ENCODE results near the gene ARL6IP5. TPM values are rescaled to one million over a fixed set of nuclear protein-coding genes. Genes with fewer than 3 reads are reported as not detected.

ARL6IP5 gene
- total and polyA plus RNA-seq, 2 of the 13 experiments (the other 11 are each of a cell fraction or from before 2014, with no cell fraction given), result 23.7 to 29.6 TPM

DNA sequence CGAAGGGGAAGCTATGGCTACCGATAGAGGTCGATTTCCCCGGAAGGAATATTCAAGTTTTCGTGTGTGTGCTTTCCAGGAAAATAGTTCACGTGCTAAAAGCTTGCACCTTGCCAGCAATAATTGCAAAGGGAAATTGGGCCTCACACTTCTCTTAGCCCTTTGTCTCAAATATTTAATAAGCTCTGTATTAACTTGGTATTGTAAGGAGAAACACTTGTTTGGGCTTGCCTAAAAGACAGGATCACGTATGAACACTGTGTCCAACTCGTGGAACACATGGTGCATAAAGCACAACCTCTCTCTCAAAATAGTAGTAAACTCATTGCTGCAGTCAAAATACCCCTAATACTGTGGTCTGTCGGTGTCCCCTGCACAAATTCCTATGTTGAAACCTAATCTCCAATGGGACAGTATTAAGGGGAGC, 32.3 kb upstream of the ARL6IP5 start (continued):
- TF ChIP-seq ZBTB34 (CRISPR knock-in tag; IDR thresholded peaks at IDR 0.05) (0 out of 2 replicates have a peak, but pooled peaks have one; percentile 22), ZNF543 (CRISPR knock-in tag; IDR thresholded peaks at IDR 0.05) (no peak), ZNF850 (CRISPR knock-in tag; conservative IDR thresholded peaks at IDR 0.05) (no peak), TEAD2 (CRISPR knock-in tag; IDR thresholded peaks at IDR 0.05) (no peak), NR2C2 (CRISPR knock-in tag; IDR thresholded peaks at IDR 0.05; ENCODE audit: borderline replicate concordance) (peak; percentile 67; the same call in 1 of the 2 replicates), ZNF33A (CRISPR knock-in tag; IDR thresholded peaks at IDR 0.05; ENCODE audit: borderline replicate concordance) (no peak), XBP1 (CRISPR knock-in tag; IDR thresholded peaks at IDR 0.05) (no peak), ATF7 (IDR thresholded peaks at IDR 0.05) (no peak), ATF7 (CRISPR knock-in tag; IDR thresholded peaks at IDR 0.05) (no peak), PAWR (CRISPR knock-in tag; IDR thresholded peaks at IDR 0.05; ENCODE audit: borderline replicate concordance) (no peak), ZNF557 (CRISPR knock-in tag; IDR thresholded peaks at IDR 0.05) (no peak)
- TF ChIP-seq, protein P1, sequence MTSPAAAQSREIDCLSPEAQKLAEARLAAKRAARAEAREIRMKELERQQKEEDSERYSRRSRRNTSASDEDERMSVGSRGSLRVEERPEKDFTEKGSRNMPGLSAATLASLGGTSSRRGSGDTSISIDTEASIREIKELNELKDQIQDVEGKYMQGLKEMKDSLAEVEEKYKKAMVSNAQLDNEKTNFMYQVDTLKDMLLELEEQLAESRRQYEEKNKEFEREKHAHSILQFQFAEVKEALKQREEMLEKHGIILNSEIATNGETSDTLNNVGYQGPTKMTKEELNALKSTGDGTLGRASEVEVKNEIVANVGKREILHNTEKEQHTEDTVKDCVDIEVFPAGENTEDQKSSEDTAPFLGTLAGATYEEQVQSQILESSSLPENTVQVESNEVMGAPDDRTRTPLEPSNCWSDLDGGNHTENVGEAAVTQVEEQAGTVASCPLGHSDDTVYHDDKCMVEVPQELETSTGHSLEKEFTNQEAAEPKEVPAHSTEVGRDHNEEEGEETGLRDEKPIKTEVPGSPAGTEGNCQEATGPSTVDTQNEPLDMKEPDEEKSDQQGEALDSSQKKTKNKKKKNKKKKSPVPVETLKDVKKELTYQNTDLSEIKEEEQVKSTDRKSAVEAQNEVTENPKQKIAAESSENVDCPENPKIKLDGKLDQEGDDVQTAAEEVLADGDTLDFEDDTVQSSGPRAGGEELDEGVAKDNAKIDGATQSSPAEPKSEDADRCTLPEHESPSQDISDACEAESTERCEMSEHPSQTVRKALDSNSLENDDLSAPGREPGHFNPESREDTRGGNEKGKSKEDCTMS (CRISPR knock-in tag; conservative IDR thresholded peaks at IDR 0.05), result no peak

All from HepG2 (cell line).